KOPT-K1 (cell line): ENCODE results near the gene SPATC1L.
"Not testable (repeated sequence)": the region's sequence is repeated elsewhere in the genome, so short reads cannot be mapped to it uniquely, and the experiment has no call there.

Source experiments
- H3K27ac ChIP-seq: fragments of 200-600 bp; sonication (generic); 2 replicates; pipeline ENCODE4 v1.5.1; 2016; ENCODE audit warnings: antibody characterized with exemption, mild to moderate bottlenecking, low read depth, low read length; ENCODE audit not compliant: poor library complexity, severe bottlenecking
- H3K36me3 ChIP-seq: fragments of 200-600 bp; sonication (generic); 2 replicates; pipeline ENCODE4 v1.5.1; 2017; ENCODE audit warnings: antibody characterized with exemption, mild to moderate bottlenecking, low read length, moderate library complexity; ENCODE audit not compliant: insufficient read depth
- H3K9me3 ChIP-seq: fragments of 200-600 bp; sonication (generic); 2 replicates; pipeline ENCODE4 v1.5.1; 2017; ENCODE audit warnings: antibody characterized with exemption, low read length, mild to moderate bottlenecking; ENCODE audit not compliant: insufficient read depth, poor library complexity, severe bottlenecking

SPATC1L gene

GRCh38 chr21:46170436-46171193 lies 13.6 kb downstream of the SPATC1L start:
- H3K36me3 ChIP-seq, H3K27ac ChIP-seq: not testable (repeated sequence)
- H3K9me3 ChIP-seq, result peaks cover 12% of the 10 kb centered on the region

GRCh38 chr21:46168659-46169386 lies 15.4 kb downstream of the SPATC1L start:
- Histone ChIP-seq H3K9me3 (peaks cover 5% of the 10 kb centered on the region), H3K27ac (no peak overlapping the region), H3K36me3 (no peaks in the 10 kb centered on the region)

GRCh38 chr21:46168238-46168637 lies 16.0 kb downstream of the SPATC1L start:
- no peaks in the 10 kb centered on the region for H3K9me3 ChIP-seq
- no peak overlapping the region for H3K27ac ChIP-seq
- H3K36me3 ChIP-seq, result no peaks in the 10 kb centered on the region

GRCh38 chr21:46165098-46165497 lies 19.2 kb downstream of the SPATC1L start:
- H3K36me3 ChIP-seq, result no peaks in the 10 kb centered on the region
- no peak overlapping the region for H3K27ac ChIP-seq
- no peaks in the 10 kb centered on the region for H3K9me3 ChIP-seq

- Histone ChIP-seq H3K36me3 (no peaks in the 10 kb centered on the region), H3K27ac (no peak overlapping the region), H3K9me3 (no peaks in the 10 kb centered on the region)
Measured at GRCh38 chr21:46163380-46163779, 20.9 kb downstream of the SPATC1L start.

- Histone ChIP-seq H3K27ac (no peak overlapping the region), H3K36me3 (no peaks in the 10 kb centered on the region)
Measured at GRCh38 chr21:46161633-46162592, 22.3 kb downstream of the SPATC1L start.

GRCh38 chr21:46160907-46161632 lies 23.2 kb downstream of the SPATC1L start:
- H3K36me3 ChIP-seq, result no peaks in the 10 kb centered on the region
- H3K9me3 ChIP-seq, result no peaks in the 10 kb centered on the region
- H3K27ac ChIP-seq, result no peak overlapping the region

More at GRCh38 chr21:46161633-46162592, 22.3 kb downstream of the SPATC1L start:
- no peaks in the 10 kb centered on the region for H3K9me3 ChIP-seq

GRCh38 chr21:46160657-46160906 lies 23.7 kb downstream of the SPATC1L start:
- Histone ChIP-seq H3K36me3 (no peaks in the 10 kb centered on the region), H3K27ac (no peak overlapping the region), H3K9me3 (no peaks in the 10 kb centered on the region)

GRCh38 chr21:46159841-46160656 lies 24.2 kb downstream of the SPATC1L start:
- Histone ChIP-seq H3K9me3 (no peaks in the 10 kb centered on the region), H3K27ac (no peak overlapping the region), H3K36me3 (no peaks in the 10 kb centered on the region)

- no peaks in the 10 kb centered on the region for H3K9me3 ChIP-seq
- no peak overlapping the region for H3K27ac ChIP-seq
- H3K36me3 ChIP-seq, result no peaks in the 10 kb centered on the region
Measured at GRCh38 chr21:46159390-46159789, 24.9 kb downstream of the SPATC1L start.

- H3K36me3 ChIP-seq, result no peaks in the 10 kb centered on the region
- H3K9me3 ChIP-seq, result no peaks in the 10 kb centered on the region
- H3K27ac ChIP-seq, result no peak overlapping the region
Measured at GRCh38 chr21:46158666-46159300, 25.5 kb downstream of the SPATC1L start.

GRCh38 chr21:46157987-46158451 lies 26.2 kb downstream of the SPATC1L start:
- Histone ChIP-seq H3K36me3 (no peaks in the 10 kb centered on the region), H3K27ac (no peak overlapping the region), H3K9me3 (no peaks in the 10 kb centered on the region)

GRCh38 chr21:46157396-46157986 lies 26.8 kb downstream of the SPATC1L start:
- H3K27ac ChIP-seq, result no peak overlapping the region
- H3K36me3 ChIP-seq, result no peaks in the 10 kb centered on the region
- no peaks in the 10 kb centered on the region for H3K9me3 ChIP-seq
